ENCODE results near the gene MMP24. TPM values are rescaled to one million over a fixed set of nuclear protein-coding genes. Genes with fewer than 3 reads are reported as not detected.

Gene MMP24
- total RNA-seq, 2 experiments from 2014 or later = not detected

Other genes starting within 250 kb of the MMP24 start
- 10 to 100 TPM; 39.6 to 43.1 TPM for gene TRPC4AP, start 133.9 kb upstream of the MMP24 start, total RNA-seq
- 10 to 100 TPM; 15.3 to 15.9 TPM for gene EDEM2, start 79.4 kb upstream of the MMP24 start, total RNA-seq
- 1 to 10 TPM; 4.4 to 4.5 TPM for gene PROCR, start 54.6 kb upstream of the MMP24 start, total RNA-seq
- gene MMP24OS, start 51.4 kb downstream of the MMP24 start, total RNA-seq = 10 to 100 TPM; 27.2 to 27.4 TPM
- gene EIF6, start 58.1 kb downstream of the MMP24 start, total RNA-seq = 100 to 1,000 TPM; 172 to 179 TPM
- gene FAM83C, start 65.7 kb downstream of the MMP24 start, total RNA-seq = not detected
- 10 to 100 TPM; 60.3 to 62.8 TPM for gene UQCC1, start 185.3 kb downstream of the MMP24 start, total RNA-seq
- not detected for gene GDF5, start 211.5 kb downstream of the MMP24 start, total RNA-seq
- 10 to 100 TPM; 48.8 to 55.5 TPM for gene CEP250, start 228.9 kb downstream of the MMP24 start, total RNA-seq

Measured in activated naive CD8-positive, alpha-beta T cell treated with anti-CD3 and anti-CD28 coated beads for 36 hours (primary cell).